Adrenal gland (tissue), 5 donors: ENCODE measurements around the gene ADCY1.

Experiments
- POLR2A ChIP-seq, 2 donors: fragments of 450-650 bp; IDR thresholded peaks; one replicate each; pipeline ENCODE4 v1.6.1; 2017; ENCODE audit warnings: antibody characterized with exemption in 2 of 2, mild to moderate bottlenecking in 2 of 2, moderate library complexity in 1 of 2
- TF ChIP-seq, protein P1 (sequence below), 6 experiments: fragments of 450-650 bp in 4 of 6; fragments of 200-600 bp in 2 of 6; sonication (generic) in 1 of 6; IDR thresholded peaks; 1 replicate in 5 of 6; 2 replicates in 1 of 6; pipeline versions ENCODE4 v1.5.1 to v1.8.0; 2016 to 2021; ENCODE audit warnings: antibody characterized with exemption in 6 of 6, mild to moderate bottlenecking in 2 of 6, moderate library complexity in 1 of 6
- donor health status: DM: no; HTN: no; CAD: no.

DNA sequence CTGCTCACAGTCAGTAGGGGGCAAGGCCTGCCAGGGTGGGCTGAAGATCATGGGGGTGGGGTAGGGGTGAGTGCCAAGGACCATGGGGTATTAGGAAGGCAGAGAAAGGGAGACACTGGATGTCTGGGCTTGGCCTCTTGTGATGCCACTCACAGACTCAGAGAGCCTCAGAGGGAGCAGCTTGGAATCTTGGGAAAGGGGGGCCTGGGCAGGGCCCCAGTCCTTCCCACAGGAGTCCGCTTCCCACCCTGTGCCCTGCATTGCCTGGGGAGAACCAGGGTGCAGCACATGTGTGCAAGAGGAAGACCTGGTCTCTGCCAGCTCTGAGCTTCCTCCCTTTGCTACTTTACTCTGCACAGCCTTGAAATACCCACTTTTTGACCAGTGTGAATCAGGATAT is 4.3 kb downstream of the ADCY1 start:
- TF ChIP-seq, protein P1, sequence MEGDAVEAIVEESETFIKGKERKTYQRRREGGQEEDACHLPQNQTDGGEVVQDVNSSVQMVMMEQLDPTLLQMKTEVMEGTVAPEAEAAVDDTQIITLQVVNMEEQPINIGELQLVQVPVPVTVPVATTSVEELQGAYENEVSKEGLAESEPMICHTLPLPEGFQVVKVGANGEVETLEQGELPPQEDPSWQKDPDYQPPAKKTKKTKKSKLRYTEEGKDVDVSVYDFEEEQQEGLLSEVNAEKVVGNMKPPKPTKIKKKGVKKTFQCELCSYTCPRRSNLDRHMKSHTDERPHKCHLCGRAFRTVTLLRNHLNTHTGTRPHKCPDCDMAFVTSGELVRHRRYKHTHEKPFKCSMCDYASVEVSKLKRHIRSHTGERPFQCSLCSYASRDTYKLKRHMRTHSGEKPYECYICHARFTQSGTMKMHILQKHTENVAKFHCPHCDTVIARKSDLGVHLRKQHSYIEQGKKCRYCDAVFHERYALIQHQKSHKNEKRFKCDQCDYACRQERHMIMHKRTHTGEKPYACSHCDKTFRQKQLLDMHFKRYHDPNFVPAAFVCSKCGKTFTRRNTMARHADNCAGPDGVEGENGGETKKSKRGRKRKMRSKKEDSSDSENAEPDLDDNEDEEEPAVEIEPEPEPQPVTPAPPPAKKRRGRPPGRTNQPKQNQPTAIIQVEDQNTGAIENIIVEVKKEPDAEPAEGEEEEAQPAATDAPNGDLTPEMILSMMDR (IDR thresholded peaks at IDR 0.05) = no peak
- TF ChIP-seq POLR2A (IDR thresholded peaks at IDR 0.05) = no peak
